ENCODE data around the gene COX7A1. TPM values are rescaled to one million over a fixed set of nuclear protein-coding genes. Genes with fewer than 3 reads are reported as not detected.
"Not testable (repeated sequence)": the region's sequence is repeated elsewhere in the genome, so short reads cannot be mapped to it uniquely, and the experiment has no call there.

The COX7A1 gene
- total RNA-seq (45.0 TPM), polyA plus RNA-seq (40.4 TPM)
- long read RNA-seq, donor 1, transcript COX7A1-201 (4 exons, 762 nt), result major isoform, 8 of 8 reads
- long read RNA-seq, donor 1, partial matches to known transcripts, result 0 of 8 reads
- long read RNA-seq, donor 1, other reads (novel, unspliced or antisense), result 0 of 8 reads
- long read RNA-seq, donor 2, transcript COX7A1-201 (4 exons, 762 nt), result major isoform, 84 of 102 reads
- long read RNA-seq, donor 2, transcript COX7A1-203 (3 exons, 464 nt), result minor isoform, 12 of 102 reads
- long read RNA-seq, donor 2, partial matches to known transcripts, result 6 of 102 reads
- long read RNA-seq, donor 2, other reads (novel, unspliced or antisense), result 0 of 102 reads
- long read RNA-seq, donor 3, transcript COX7A1-201 (4 exons, 762 nt), result major isoform, 81 of 91 reads
- long read RNA-seq, donor 3, transcript COX7A1-203 (3 exons, 464 nt), result minor isoform, 9 of 91 reads
- long read RNA-seq, donor 3, partial matches to known transcripts, result 0 of 91 reads
- long read RNA-seq, donor 3, other reads (novel, unspliced or antisense), result 0 of 91 reads
- long read RNA-seq, donor 4, transcript COX7A1-201 (4 exons, 762 nt), result major isoform, 31 of 31 reads
- long read RNA-seq, donor 4, partial matches to known transcripts, result 0 of 31 reads
- long read RNA-seq, donor 4, other reads (novel, unspliced or antisense), result 0 of 31 reads
- long read RNA-seq, donor 5, transcript COX7A1-201 (4 exons, 762 nt), result major isoform, 59 of 68 reads
- long read RNA-seq, donor 5, partial matches to known transcripts, result 5 of 68 reads
- long read RNA-seq, donor 5, other reads (novel, unspliced or antisense), result 0 of 68 reads
- long read RNA-seq, donor 6, transcript COX7A1-201 (4 exons, 762 nt), result major isoform, 18 of 21 reads
- long read RNA-seq, donor 6, partial matches to known transcripts, result 0 of 21 reads
- long read RNA-seq, donor 6, other reads (novel, unspliced or antisense), result 0 of 21 reads
- long read RNA-seq, donor 7, transcript COX7A1-201 (4 exons, 762 nt), result major isoform, 15 of 15 reads
- long read RNA-seq, donor 7, partial matches to known transcripts, result 0 of 15 reads
- long read RNA-seq, donor 7, other reads (novel, unspliced or antisense), result 0 of 15 reads
- long read RNA-seq, donor 8, transcript COX7A1-201 (4 exons, 762 nt), result major isoform, 16 of 17 reads
- long read RNA-seq, donor 8, partial matches to known transcripts, result 0 of 17 reads
- long read RNA-seq, donor 8, other reads (novel, unspliced or antisense), result 0 of 17 reads
- long read RNA-seq, donor 9, transcript COX7A1-201 (4 exons, 762 nt), result major isoform, 31 of 31 reads
- long read RNA-seq, donor 9, partial matches to known transcripts, result 0 of 31 reads
- long read RNA-seq, donor 9, other reads (novel, unspliced or antisense), result 0 of 31 reads
- long read RNA-seq, donor 10, transcript COX7A1-201 (4 exons, 762 nt), result major isoform, 42 of 43 reads
- long read RNA-seq, donor 10, partial matches to known transcripts, result 0 of 43 reads
- long read RNA-seq, donor 10, other reads (novel, unspliced or antisense), result 0 of 43 reads

DNA sequence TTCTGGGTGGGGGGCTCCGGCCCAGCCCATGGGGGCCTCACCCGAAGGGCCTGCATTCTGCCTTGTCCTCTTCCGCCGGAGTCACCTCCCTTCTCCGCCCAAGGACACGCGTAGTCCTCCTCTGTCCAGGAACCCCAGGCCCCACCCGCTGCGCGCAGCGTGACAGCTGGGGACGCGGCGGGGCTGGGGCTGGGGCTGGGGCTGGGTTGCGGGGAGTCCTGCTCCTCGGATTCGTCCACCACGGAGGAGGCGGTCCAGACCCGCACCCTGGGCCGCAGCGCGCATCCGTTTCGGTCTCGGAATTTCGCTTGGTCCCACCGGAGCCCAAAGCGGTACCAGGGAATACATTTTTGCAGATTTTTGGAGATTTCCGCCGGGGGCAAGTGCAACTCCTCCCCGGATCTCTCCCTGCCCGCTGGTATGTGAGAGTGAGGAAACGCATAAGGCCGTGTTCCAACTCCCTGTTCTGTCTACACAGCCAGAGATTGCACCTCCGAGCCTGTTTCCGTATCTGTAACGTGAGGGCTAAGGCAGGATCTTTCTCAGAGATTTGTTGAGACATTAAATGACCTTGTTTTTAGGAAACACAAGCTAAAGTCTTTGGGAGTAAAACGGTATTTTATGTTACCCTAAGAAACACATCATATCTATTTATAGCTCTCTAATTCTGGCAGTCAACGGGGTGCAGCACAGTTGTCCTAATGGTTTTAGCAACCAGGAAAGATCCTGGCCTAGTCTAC lies at the start of gene COX7A1:
TSS of gene COX7A1 (minus strand) at position 96 of the 740 bp plus-strand sequence. CDS start at position 56, 40 bp downstream.
- peak within 1 kb of the TSS; percentile 64 to 72 for H3K27ac ChIP-seq (ENCODE audit: low read depth in 1 of 2, low read length in 1 of 2)
- no peaks in the 10 kb centered on the region for H3K27me3 ChIP-seq (ENCODE audit: control insufficient read depth in 2 of 2, insufficient read depth in 1 of 2, low read length in 1 of 2)
- 56% methylated on average over 40 of the region's 40 CpGs for WGBS
- H3K36me3 ChIP-seq (ENCODE audit: control insufficient read depth in 2 of 2, insufficient read depth in 2 of 2, low read length in 1 of 2), result peaks cover 20 to 33% of the 10 kb centered on the region in 2 donors
- no peaks in the 10 kb centered on the region for H3K4me1 ChIP-seq (ENCODE audit: control insufficient read depth in 2 of 2, insufficient read depth in 2 of 2, low read length in 2 of 2)
- H3K9me3 ChIP-seq (ENCODE audit: control insufficient read depth in 2 of 2, insufficient read depth in 1 of 2, low read length in 1 of 2), result no peaks in the 10 kb centered on the region
- H3K4me3 ChIP-seq (ENCODE audit: low read length in 2 of 2), result peak within 1 kb of the TSS; percentile 25 to 30
- no peak for DNase-seq (ENCODE audit: low read depth in 6 of 9, low spot score in 9 of 9)

DNA sequence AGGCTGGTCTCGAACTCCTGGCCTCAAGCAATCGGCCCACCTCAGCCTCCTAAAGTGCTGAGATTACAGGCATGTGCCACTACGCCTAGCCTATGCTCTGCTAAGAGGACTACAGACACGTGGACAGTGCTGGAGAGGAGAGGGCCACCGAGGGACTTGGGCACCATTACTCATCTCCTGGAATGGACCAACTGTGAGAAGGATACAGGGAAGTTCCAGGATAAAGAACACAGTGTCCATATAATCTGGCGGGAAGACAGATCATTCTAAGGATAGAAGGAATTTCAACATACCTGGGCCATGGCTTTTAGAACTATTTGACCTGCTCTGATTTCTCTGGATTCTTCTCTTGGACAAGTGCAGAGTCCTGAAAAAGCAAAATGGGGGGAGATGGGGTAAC lies 49.4 kb upstream of the COX7A1 start:
- WGBS, result 97% methylated on average over 6 of the region's 6 CpGs
- Histone ChIP-seq H3K27me3 (ENCODE audit: control insufficient read depth in 2 of 2, insufficient read depth in 1 of 2, low read length in 1 of 2) (no peaks in the 10 kb centered on the region), H3K36me3 (ENCODE audit: control insufficient read depth in 2 of 2, insufficient read depth in 2 of 2, low read length in 1 of 2) (peaks cover 0 to 8% of the 10 kb centered on the region in 2 donors), H3K4me3 (ENCODE audit: low read length in 2 of 2) (no peak overlapping the region), H3K4me1 (ENCODE audit: control insufficient read depth in 2 of 2, insufficient read depth in 2 of 2, low read length in 2 of 2) (no peaks in the 10 kb centered on the region), H3K27ac (ENCODE audit: low read depth in 1 of 2, low read length in 1 of 2) (no peak overlapping the region), H3K9me3 (ENCODE audit: control insufficient read depth in 2 of 2, insufficient read depth in 1 of 2, low read length in 1 of 2) (no peaks in the 10 kb centered on the region)
- DNase-seq (ENCODE audit: low read depth in 6 of 9, low spot score in 9 of 9), result no peak

DNA sequence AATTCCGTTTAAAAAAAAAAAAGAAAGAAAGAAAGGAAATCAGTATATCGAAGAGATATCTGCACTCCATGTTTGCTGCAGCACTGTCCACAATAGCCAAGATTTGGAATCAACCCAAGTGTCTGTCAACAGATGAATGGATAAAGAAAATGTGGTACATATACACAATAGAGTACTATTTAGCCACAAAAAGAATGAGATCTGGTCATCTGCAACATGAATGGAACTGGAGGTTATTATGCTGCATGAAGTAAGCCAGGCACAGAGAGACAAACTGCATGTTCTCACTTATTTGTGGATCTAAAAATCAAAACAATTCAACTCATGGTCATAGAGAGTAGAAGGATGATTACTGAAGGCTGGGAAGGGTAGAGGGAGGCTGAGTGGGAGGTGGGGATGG lies 45.9 kb upstream of the COX7A1 start:
- H3K27ac ChIP-seq (ENCODE audit: low read depth in 1 of 2, low read length in 1 of 2), result no peak overlapping the region
- 97% methylated on average over 2 of the region's 2 CpGs for WGBS
- peaks cover 0 to 9% of the 10 kb centered on the region in 2 donors for H3K36me3 ChIP-seq (ENCODE audit: control insufficient read depth in 2 of 2, insufficient read depth in 2 of 2, low read length in 1 of 2)
- no peaks in the 10 kb centered on the region for H3K4me1 ChIP-seq (ENCODE audit: control insufficient read depth in 2 of 2, insufficient read depth in 2 of 2, low read length in 2 of 2)
- H3K9me3 ChIP-seq (ENCODE audit: control insufficient read depth in 2 of 2, insufficient read depth in 1 of 2, low read length in 1 of 2), result no peaks in the 10 kb centered on the region
- no peaks in the 10 kb centered on the region for H3K27me3 ChIP-seq (ENCODE audit: control insufficient read depth in 2 of 2, insufficient read depth in 1 of 2, low read length in 1 of 2)
- no peak overlapping the region for H3K4me3 ChIP-seq (ENCODE audit: low read length in 2 of 2)
- no peak for DNase-seq (ENCODE audit: low read depth in 6 of 9, low spot score in 9 of 9)

DNA sequence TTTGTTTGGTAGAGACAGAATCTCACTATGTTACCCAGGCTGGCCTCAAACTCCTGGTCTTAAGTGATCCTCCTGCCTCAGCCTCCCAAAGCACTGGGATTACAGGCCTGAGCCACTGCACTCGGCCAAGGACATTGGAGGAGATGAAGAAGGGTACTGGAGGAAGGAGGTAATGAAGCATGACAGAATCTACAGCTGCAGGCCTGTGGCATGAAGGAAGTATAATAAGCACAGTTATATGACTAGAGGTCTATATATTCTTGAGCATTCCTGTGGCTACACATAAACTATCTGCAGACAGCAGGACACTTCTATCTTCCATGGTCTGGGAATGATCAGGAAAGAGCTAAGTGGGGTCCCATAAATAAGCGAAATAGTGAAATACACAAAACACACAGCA lies 44.0 kb upstream of the COX7A1 start:
- over 99% methylated on average over 2 of the region's 2 CpGs for WGBS
- H3K36me3 ChIP-seq (ENCODE audit: control insufficient read depth in 2 of 2, insufficient read depth in 2 of 2, low read length in 1 of 2), result peaks cover 0 to 5% of the 10 kb centered on the region in 2 donors

DNA sequence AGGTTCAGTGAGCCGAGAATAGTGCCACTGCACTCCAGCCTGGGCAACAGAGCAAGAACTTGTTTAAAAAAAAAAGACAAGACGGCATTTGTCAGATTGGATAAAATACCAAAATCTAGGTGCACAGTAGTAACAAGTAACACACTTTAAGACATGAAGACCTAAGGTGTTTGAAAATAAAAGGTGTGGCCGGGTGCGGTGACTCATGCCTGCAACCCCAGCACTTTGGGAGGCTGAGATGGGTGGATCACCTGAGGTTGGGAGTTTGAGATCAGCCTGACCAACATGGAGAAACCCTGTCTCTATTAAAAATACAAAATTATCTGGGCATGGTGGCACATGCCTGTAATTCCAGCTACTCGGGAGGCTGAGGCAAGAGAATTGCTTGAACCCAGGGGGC lies 34.5 kb upstream of the COX7A1 start:
- not testable (repeated sequence) for H3K27ac ChIP-seq (ENCODE audit: low read depth in 1 of 2, low read length in 1 of 2); H3K9me3 ChIP-seq (ENCODE audit: control insufficient read depth in 2 of 2, insufficient read depth in 1 of 2, low read length in 1 of 2); H3K4me1 ChIP-seq (ENCODE audit: control insufficient read depth in 2 of 2, insufficient read depth in 2 of 2, low read length in 2 of 2); H3K36me3 ChIP-seq (ENCODE audit: control insufficient read depth in 2 of 2, insufficient read depth in 2 of 2, low read length in 1 of 2); H3K27me3 ChIP-seq (ENCODE audit: control insufficient read depth in 2 of 2, insufficient read depth in 1 of 2, low read length in 1 of 2); H3K4me3 ChIP-seq (ENCODE audit: low read length in 2 of 2); DNase-seq (ENCODE audit: low read depth in 6 of 9, low spot score in 9 of 9)
- WGBS, result 97% methylated on average over 5 of the region's 5 CpGs

More for the DNA sequence above, 44.0 kb upstream of the COX7A1 start:
- H3K27me3 ChIP-seq (ENCODE audit: control insufficient read depth in 2 of 2, insufficient read depth in 1 of 2, low read length in 1 of 2), result no peaks in the 10 kb centered on the region
- no peak overlapping the region for H3K27ac ChIP-seq (ENCODE audit: low read depth in 1 of 2, low read length in 1 of 2)
- H3K9me3 ChIP-seq (ENCODE audit: control insufficient read depth in 2 of 2, insufficient read depth in 1 of 2, low read length in 1 of 2), result no peaks in the 10 kb centered on the region
- no peaks in the 10 kb centered on the region for H3K4me1 ChIP-seq (ENCODE audit: control insufficient read depth in 2 of 2, insufficient read depth in 2 of 2, low read length in 2 of 2)
- DNase-seq (ENCODE audit: low read depth in 6 of 9, low spot score in 9 of 9), result no peak
- no peak overlapping the region for H3K4me3 ChIP-seq (ENCODE audit: low read length in 2 of 2)

DNA sequence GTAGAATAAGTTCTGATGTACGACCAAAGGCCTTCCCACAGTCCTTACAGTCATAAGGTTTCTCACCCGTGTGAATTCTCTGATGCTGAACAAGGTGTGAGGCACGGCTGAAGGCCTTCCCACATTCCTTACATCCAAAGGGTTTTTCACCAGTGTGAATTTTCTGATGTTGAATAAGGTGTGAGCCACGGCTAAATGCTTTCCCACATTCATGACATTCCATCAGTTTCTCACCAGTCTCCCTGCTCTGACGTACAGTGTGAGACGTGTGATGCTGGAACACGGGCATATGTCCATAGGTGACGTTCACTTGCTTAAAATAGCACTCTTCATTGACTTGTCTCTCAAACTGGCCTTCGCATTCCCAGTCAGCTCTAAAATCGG lies 31.0 kb upstream of the COX7A1 start:
- Histone ChIP-seq H3K4me1 (ENCODE audit: control insufficient read depth in 2 of 2, insufficient read depth in 2 of 2, low read length in 2 of 2) (no peaks in the 10 kb centered on the region), H3K36me3 (ENCODE audit: control insufficient read depth in 2 of 2, insufficient read depth in 2 of 2, low read length in 1 of 2) (peaks cover 4 to 10% of the 10 kb centered on the region in 2 donors), H3K4me3 (ENCODE audit: low read length in 2 of 2) (no peak overlapping the region), H3K27me3 (ENCODE audit: control insufficient read depth in 2 of 2, insufficient read depth in 1 of 2, low read length in 1 of 2) (no peaks in the 10 kb centered on the region), H3K27ac (ENCODE audit: low read depth in 1 of 2, low read length in 1 of 2) (no peak overlapping the region), H3K9me3 (ENCODE audit: control insufficient read depth in 2 of 2, insufficient read depth in 1 of 2, low read length in 1 of 2) (no peaks in the 10 kb centered on the region)
- WGBS, result 98% methylated on average over 10 of the region's 10 CpGs
- DNase-seq (ENCODE audit: low read depth in 6 of 9, low spot score in 9 of 9), result no peak

DNA sequence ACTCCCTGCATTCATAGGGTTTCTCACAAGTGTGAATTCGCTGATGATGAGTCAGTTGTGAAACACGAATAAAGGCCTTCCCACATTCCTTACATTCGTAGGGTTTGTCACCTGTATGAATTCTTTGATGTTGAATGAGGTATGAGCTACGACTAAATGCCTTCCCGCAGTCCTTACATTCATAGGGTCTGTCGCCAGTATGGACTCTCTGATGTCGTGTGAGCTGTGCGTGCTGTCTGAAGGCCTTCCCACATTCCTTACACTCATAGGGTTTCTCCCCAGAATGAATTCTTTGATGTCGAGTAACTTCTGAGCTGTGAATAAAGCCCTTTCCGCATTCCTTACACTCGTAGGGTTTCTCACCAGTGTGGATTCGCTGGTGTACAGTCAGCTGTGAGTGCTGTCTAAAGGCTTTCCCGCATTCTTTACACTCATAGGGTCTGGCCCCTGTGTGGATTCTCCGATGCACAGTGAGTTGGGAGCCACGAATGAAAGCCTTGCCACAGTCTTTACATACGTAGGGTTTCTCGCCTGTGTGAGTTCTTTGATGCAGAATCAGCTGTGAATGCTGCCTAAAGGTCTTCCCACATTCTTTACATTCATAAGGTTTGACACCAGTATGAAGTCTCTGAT lies 30.5 kb upstream of the COX7A1 start:
- no peak overlapping the region for H3K27ac ChIP-seq (ENCODE audit: low read depth in 1 of 2, low read length in 1 of 2)
- H3K4me3 ChIP-seq (ENCODE audit: low read length in 2 of 2), result no peak overlapping the region
- no peak for DNase-seq (ENCODE audit: low read depth in 6 of 9, low spot score in 9 of 9)
- H3K9me3 ChIP-seq (ENCODE audit: control insufficient read depth in 2 of 2, insufficient read depth in 1 of 2, low read length in 1 of 2), result no peaks in the 10 kb centered on the region
- peaks cover 4 to 10% of the 10 kb centered on the region in 2 donors for H3K36me3 ChIP-seq (ENCODE audit: control insufficient read depth in 2 of 2, insufficient read depth in 2 of 2, low read length in 1 of 2)
- no peaks in the 10 kb centered on the region for H3K27me3 ChIP-seq (ENCODE audit: control insufficient read depth in 2 of 2, insufficient read depth in 1 of 2, low read length in 1 of 2)
- H3K4me1 ChIP-seq (ENCODE audit: control insufficient read depth in 2 of 2, insufficient read depth in 2 of 2, low read length in 2 of 2), result no peaks in the 10 kb centered on the region
- WGBS, result 97% methylated on average over 17 of the region's 17 CpGs

DNA sequence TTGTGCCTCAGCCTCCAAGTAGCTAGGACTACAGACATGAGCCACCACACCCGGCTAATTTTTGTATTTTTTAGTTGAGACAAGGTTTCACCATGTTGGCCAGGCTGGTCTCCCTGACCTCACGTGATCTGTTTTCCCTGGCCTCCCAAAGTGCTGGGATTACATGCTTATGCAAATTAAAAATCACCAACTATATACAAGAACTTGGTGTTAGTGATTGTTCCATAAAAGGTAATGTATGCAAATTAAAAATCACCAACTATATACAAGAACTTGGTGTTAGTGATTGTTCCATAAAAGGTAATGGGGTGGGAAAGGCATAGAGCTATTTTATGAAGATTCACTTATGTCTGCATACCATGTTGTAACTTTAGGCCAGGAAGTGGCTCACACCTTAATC lies 26.8 kb upstream of the COX7A1 start:
- not testable (repeated sequence) for H3K27ac ChIP-seq (ENCODE audit: low read depth in 1 of 2, low read length in 1 of 2); H3K36me3 ChIP-seq (ENCODE audit: control insufficient read depth in 2 of 2, insufficient read depth in 2 of 2, low read length in 1 of 2); DNase-seq (ENCODE audit: low read depth in 6 of 9, low spot score in 9 of 9); H3K4me3 ChIP-seq (ENCODE audit: low read length in 2 of 2); H3K27me3 ChIP-seq (ENCODE audit: control insufficient read depth in 2 of 2, insufficient read depth in 1 of 2, low read length in 1 of 2); H3K4me1 ChIP-seq (ENCODE audit: control insufficient read depth in 2 of 2, insufficient read depth in 2 of 2, low read length in 2 of 2); H3K9me3 ChIP-seq (ENCODE audit: control insufficient read depth in 2 of 2, insufficient read depth in 1 of 2, low read length in 1 of 2)
- 66% methylated on average over 2 of the region's 2 CpGs for WGBS
